GM13976 (cell line): ENCODE data around the gene ERBB4.

Experiments
- DNase-seq: peaks from one replicate; pipeline ENCODE4 v3.0.0; 2012; ENCODE audit warnings: low spot score
- CTCF ChIP-seq: IDR thresholded peaks from 2 replicates; pipeline ENCODE4 v1.5.1; 2012; ENCODE audit warnings: borderline replicate concordance, mild to moderate bottlenecking; ENCODE audit not compliant: insufficient read depth; ENCODE audit errors: extremely low read depth, missing control alignments, control extremely low read depth
- in situ Hi-C: fragments of 300-500 bp; cut with MboI; formaldehyde crosslinking; loops from one replicate; pipeline ENCODE4 v1.12.0; 2022; ENCODE audit warnings: low sequenced_read_pairs, mixed read lengths, inconsistent platforms; ENCODE audit not compliant: unreplicated experiment

ERBB4 gene

GRCh38 chr2:211451642-211452041 lies 1087.0 kb downstream of the ERBB4 start:
- in situ Hi-C loops, result no loop called here
- TF ChIP-seq CTCF, result no peak
- no peak for DNase-seq

GRCh38 chr2:211449819-211450218 lies 1088.8 kb downstream of the ERBB4 start:
- DNase-seq, result no peak
- TF ChIP-seq CTCF, result no peak
- in situ Hi-C loops, result no loop called here

- in situ Hi-C loops, result no loop called here
Observed at GRCh38 chr2:211447548-211447947, 1091.1 kb downstream of the ERBB4 start.

GRCh38 chr2:211440107-211440506 lies 1098.5 kb downstream of the ERBB4 start:
- in situ Hi-C loops, result no loop called here
- DNase-seq, result no peak
- no peak for TF ChIP-seq CTCF

More at GRCh38 chr2:211447548-211447947, 1091.1 kb downstream of the ERBB4 start:
- no peak for DNase-seq
- no peak for TF ChIP-seq CTCF

- DNase-seq, result no peak
- no peak for TF ChIP-seq CTCF
- in situ Hi-C loops, result no loop called here
Observed at GRCh38 chr2:211439011-211439410, 1099.6 kb downstream of the ERBB4 start.

- no peak for DNase-seq
- no peak for TF ChIP-seq CTCF
Observed at GRCh38 chr2:211437396-211437795, 1101.2 kb downstream of the ERBB4 start.

GRCh38 chr2:211436182-211436581 lies 1102.4 kb downstream of the ERBB4 start:
- no peak for TF ChIP-seq CTCF
- in situ Hi-C loops, result no loop called here
- no peak for DNase-seq

More at GRCh38 chr2:211437396-211437795, 1101.2 kb downstream of the ERBB4 start:
- in situ Hi-C loops, result no loop called here
